ENCODE measurements around the gene LTBP1.

Gene LTBP1

GRCh38 chr2:33408109-33408508 is 461.4 kb downstream of the LTBP1 start:
- Histone ChIP-seq H3K4me2 (ENCODE audit: low read length) (no peak overlapping the region), H3K9me3 (ENCODE audit: insufficient read depth, low read depth, low read length) (no peaks in the 10 kb centered on the region), H3K9ac (ENCODE audit: low read length) (no peak overlapping the region), H3K4me1 (ENCODE audit: control insufficient read depth in 1 of 2, insufficient read depth in 2 of 2, low read length in 2 of 2) (no peaks in the 10 kb centered on the region), H3K27ac (ENCODE audit: low read depth, low read length) (no peak overlapping the region), H3K4ac (ENCODE audit: low read depth, low read length) (no peak overlapping the region), H2AFZ (ENCODE audit: insufficient read depth, low read length, poor library complexity) (no peak overlapping the region), H2BK5ac (ENCODE audit: low read depth, low read length, poor library complexity) (no peak overlapping the region), H3K18ac (ENCODE audit: low read length) (no peak overlapping the region), H3K27me3 (ENCODE audit: insufficient read depth, low read length) (no peaks in the 10 kb centered on the region), H2BK12ac (ENCODE audit: low read length) (no peak overlapping the region), H2BK120ac (ENCODE audit: insufficient read depth, low read length, poor library complexity) (no peak overlapping the region), H4K8ac (ENCODE audit: low read depth, low read length) (no peak overlapping the region), H3K79me1 (ENCODE audit: low read length) (no peaks in the 10 kb centered on the region), H3K36me3 (ENCODE audit: control insufficient read depth in 1 of 2, insufficient read depth in 2 of 2, low read length in 2 of 2) (no peaks in the 10 kb centered on the region), H3K79me2 (ENCODE audit: control insufficient read depth, insufficient read depth, low read length, poor library complexity) (no peaks in the 10 kb centered on the region), H4K12ac (ENCODE audit: low read depth, low read length) (no peak overlapping the region), H4K91ac (ENCODE audit: low read depth, low read length) (no peak overlapping the region), H3K14ac (ENCODE audit: low read length) (no peak overlapping the region), H2AK5ac (ENCODE audit: low read length) (no peak overlapping the region), H3K4me3 (ENCODE audit: low read depth, low read length) (no peak overlapping the region), H3K23ac (ENCODE audit: low read length) (no peak overlapping the region)
- DNase-seq = no peak
- WGBS (ENCODE audit: extremely low coverage, insufficient coverage, insufficient read length) = no CpG with 5 or more reads among the region's 2 CpGs

GRCh38 chr2:33409417-33409955 is 462.7 kb downstream of the LTBP1 start:
- no peak overlapping the region for H2BK5ac ChIP-seq (ENCODE audit: low read depth, low read length, poor library complexity)
- H2BK120ac ChIP-seq (ENCODE audit: insufficient read depth, low read length, poor library complexity) = peak overlapping the region; percentile 33
- H3K9me3 ChIP-seq (ENCODE audit: insufficient read depth, low read depth, low read length) = no peaks in the 10 kb centered on the region
- DNase-seq = no peak
- H3K4ac ChIP-seq (ENCODE audit: low read depth, low read length) = no peak overlapping the region
- WGBS (ENCODE audit: extremely low coverage, insufficient coverage, insufficient read length) = no CpG with 5 or more reads among the region's 1 CpG
- no peak overlapping the region for H2AFZ ChIP-seq (ENCODE audit: insufficient read depth, low read length, poor library complexity)
- no peak overlapping the region for H3K14ac ChIP-seq (ENCODE audit: low read length)
- no peak overlapping the region for H4K91ac ChIP-seq (ENCODE audit: low read depth, low read length)
- no peak overlapping the region for H2AK5ac ChIP-seq (ENCODE audit: low read length)
- no peak overlapping the region for H3K4me3 ChIP-seq (ENCODE audit: low read depth, low read length)
- no peak overlapping the region for H4K12ac ChIP-seq (ENCODE audit: low read depth, low read length)
- H3K18ac ChIP-seq (ENCODE audit: low read length) = no peak overlapping the region
- no peaks in the 10 kb centered on the region for H3K27me3 ChIP-seq (ENCODE audit: insufficient read depth, low read length)
- H3K4me1 ChIP-seq (ENCODE audit: control insufficient read depth in 1 of 2, insufficient read depth in 2 of 2, low read length in 2 of 2) = no peaks in the 10 kb centered on the region
- H2BK12ac ChIP-seq (ENCODE audit: low read length) = no peak overlapping the region
- H3K4me2 ChIP-seq (ENCODE audit: low read length) = no peak overlapping the region
- no peak overlapping the region for H3K23ac ChIP-seq (ENCODE audit: low read length)
- H3K36me3 ChIP-seq (ENCODE audit: control insufficient read depth in 1 of 2, insufficient read depth in 2 of 2, low read length in 2 of 2) = no peaks in the 10 kb centered on the region
- H3K79me1 ChIP-seq (ENCODE audit: low read length) = no peaks in the 10 kb centered on the region
- H3K27ac ChIP-seq (ENCODE audit: low read depth, low read length) = no peak overlapping the region
- H4K8ac ChIP-seq (ENCODE audit: low read depth, low read length) = no peak overlapping the region
- H3K9ac ChIP-seq (ENCODE audit: low read length) = no peak overlapping the region
- no peaks in the 10 kb centered on the region for H3K79me2 ChIP-seq (ENCODE audit: control insufficient read depth, insufficient read depth, low read length, poor library complexity)

GRCh38 chr2:33411765-33412164 is 465.0 kb downstream of the LTBP1 start:
- no peaks in the 10 kb centered on the region for H3K9me3 ChIP-seq (ENCODE audit: insufficient read depth, low read depth, low read length)
- H3K23ac ChIP-seq (ENCODE audit: low read length) = no peak overlapping the region
- H3K9ac ChIP-seq (ENCODE audit: low read length) = no peak overlapping the region
- no CpG with 5 or more reads among the region's 3 CpGs for WGBS (ENCODE audit: extremely low coverage, insufficient coverage, insufficient read length)
- no peak overlapping the region for H4K91ac ChIP-seq (ENCODE audit: low read depth, low read length)
- H4K12ac ChIP-seq (ENCODE audit: low read depth, low read length) = no peak overlapping the region
- H3K4ac ChIP-seq (ENCODE audit: low read depth, low read length) = no peak overlapping the region
- DNase-seq = peak in 1 of 2 donors; percentile 61
- no peak overlapping the region for H4K8ac ChIP-seq (ENCODE audit: low read depth, low read length)
- H3K4me1 ChIP-seq (ENCODE audit: control insufficient read depth in 1 of 2, insufficient read depth in 2 of 2, low read length in 2 of 2) = no peaks in the 10 kb centered on the region
- no peak overlapping the region for H2BK5ac ChIP-seq (ENCODE audit: low read depth, low read length, poor library complexity)
- no peak overlapping the region for H3K4me2 ChIP-seq (ENCODE audit: low read length)
- H2BK12ac ChIP-seq (ENCODE audit: low read length) = no peak overlapping the region
- H3K27ac ChIP-seq (ENCODE audit: low read depth, low read length) = no peak overlapping the region
- H2AFZ ChIP-seq (ENCODE audit: insufficient read depth, low read length, poor library complexity) = no peak overlapping the region
- H3K4me3 ChIP-seq (ENCODE audit: low read depth, low read length) = no peak overlapping the region
- no peaks in the 10 kb centered on the region for H3K79me2 ChIP-seq (ENCODE audit: control insufficient read depth, insufficient read depth, low read length, poor library complexity)
- no peaks in the 10 kb centered on the region for H3K36me3 ChIP-seq (ENCODE audit: control insufficient read depth in 1 of 2, insufficient read depth in 2 of 2, low read length in 2 of 2)
- no peak overlapping the region for H3K14ac ChIP-seq (ENCODE audit: low read length)
- no peak overlapping the region for H3K18ac ChIP-seq (ENCODE audit: low read length)
- no peaks in the 10 kb centered on the region for H3K27me3 ChIP-seq (ENCODE audit: insufficient read depth, low read length)
- H3K79me1 ChIP-seq (ENCODE audit: low read length) = no peaks in the 10 kb centered on the region
- H2BK120ac ChIP-seq (ENCODE audit: insufficient read depth, low read length, poor library complexity) = no peak overlapping the region
- H2AK5ac ChIP-seq (ENCODE audit: low read length) = no peak overlapping the region

GRCh38 chr2:33412920-33413319 is 466.2 kb downstream of the LTBP1 start:
- H3K9me3 ChIP-seq (ENCODE audit: insufficient read depth, low read depth, low read length) = no peaks in the 10 kb centered on the region
- H3K36me3 ChIP-seq (ENCODE audit: control insufficient read depth in 1 of 2, insufficient read depth in 2 of 2, low read length in 2 of 2) = no peaks in the 10 kb centered on the region
- no peak overlapping the region for H2BK5ac ChIP-seq (ENCODE audit: low read depth, low read length, poor library complexity)
- H3K79me2 ChIP-seq (ENCODE audit: control insufficient read depth, insufficient read depth, low read length, poor library complexity) = no peaks in the 10 kb centered on the region
- no peak overlapping the region for H4K12ac ChIP-seq (ENCODE audit: low read depth, low read length)
- no peak overlapping the region for H3K4me2 ChIP-seq (ENCODE audit: low read length)
- H3K4ac ChIP-seq (ENCODE audit: low read depth, low read length) = no peak overlapping the region
- peak in 1 of 2 donors; percentile 64 for DNase-seq
- no peak overlapping the region for H3K18ac ChIP-seq (ENCODE audit: low read length)
- H4K8ac ChIP-seq (ENCODE audit: low read depth, low read length) = no peak overlapping the region
- H2AK5ac ChIP-seq (ENCODE audit: low read length) = no peak overlapping the region
- no peak overlapping the region for H2BK120ac ChIP-seq (ENCODE audit: insufficient read depth, low read length, poor library complexity)
- no peak overlapping the region for H3K27ac ChIP-seq (ENCODE audit: low read depth, low read length)
- no peak overlapping the region for H2AFZ ChIP-seq (ENCODE audit: insufficient read depth, low read length, poor library complexity)
- H3K4me3 ChIP-seq (ENCODE audit: low read depth, low read length) = no peak overlapping the region
- no peak overlapping the region for H3K9ac ChIP-seq (ENCODE audit: low read length)
- no peak overlapping the region for H3K23ac ChIP-seq (ENCODE audit: low read length)
- H3K4me1 ChIP-seq (ENCODE audit: control insufficient read depth in 1 of 2, insufficient read depth in 2 of 2, low read length in 2 of 2) = no peaks in the 10 kb centered on the region
- no peak overlapping the region for H2BK12ac ChIP-seq (ENCODE audit: low read length)
- no peak overlapping the region for H4K91ac ChIP-seq (ENCODE audit: low read depth, low read length)
- H3K27me3 ChIP-seq (ENCODE audit: insufficient read depth, low read length) = no peaks in the 10 kb centered on the region
- no peaks in the 10 kb centered on the region for H3K79me1 ChIP-seq (ENCODE audit: low read length)
- WGBS (ENCODE audit: extremely low coverage, insufficient coverage, insufficient read length) = no CpG with 5 or more reads among the region's 1 CpG
- H3K14ac ChIP-seq (ENCODE audit: low read length) = no peak overlapping the region
